Left lobe of liver (tissue), 2 donors: ENCODE measurements around the gene CSNK1D. TPM values are rescaled to one million over a fixed set of nuclear protein-coding genes. Genes with fewer than 3 reads are reported as not detected.
"Not testable (repeated sequence)": the region's sequence is repeated elsewhere in the genome, so short reads cannot be mapped to it uniquely, and the experiment has no call there.

Experiments
- ATAC-seq: fragments of 200-7000 bp; cut with Tn5 transposase; one replicate; pipeline ENCODE4 v1.9.1; 2020; ENCODE audit warnings: mild to moderate bottlenecking, moderate library complexity
- DNase-seq: peaks from one replicate; pipeline ENCODE4 v3.0.0-alpha.2; 2020; ENCODE audit warnings: low spot score
- total RNA-seq: library from RNA; stranded (reverse); gene quantifications from one replicate; pipeline ENCODE4 v1.2.1, GENCODE V29; 2021
- donor health status: DM: no; HTN: no; CAD: no; lungs with moderate emphysema.
- donor health status: DM: no; HTN: yes; CAD: no.

Gene CSNK1D
- total RNA-seq, 1 donor from 2014 or later = 49.6 TPM

DNA sequence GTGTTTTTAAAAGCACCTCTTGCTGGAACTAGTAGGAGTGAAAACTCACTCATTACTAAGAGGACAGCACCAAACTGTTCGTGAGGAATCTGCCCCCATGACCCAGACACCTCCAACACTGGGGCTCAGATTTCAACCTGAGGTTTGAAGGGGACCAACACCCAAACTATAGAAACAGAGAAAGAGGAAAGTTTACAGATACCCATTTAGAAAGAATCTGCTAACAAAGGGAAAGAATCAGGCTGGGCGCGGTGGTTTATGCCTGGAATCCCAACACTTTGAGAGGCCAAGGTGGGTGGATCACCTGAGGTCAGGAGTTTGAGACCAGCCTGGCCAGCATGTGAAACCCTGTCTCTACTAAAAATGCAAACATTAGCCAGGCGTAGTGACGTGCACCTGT, 3.4 kb upstream of the CSNK1D start:
- no peak for ATAC-seq
- no peak for DNase-seq

GRCh38 chr17:82275326-82275725, 1.8 kb upstream of the CSNK1D start:
- DNase-seq = no peak
- no peak for ATAC-seq

DNA sequence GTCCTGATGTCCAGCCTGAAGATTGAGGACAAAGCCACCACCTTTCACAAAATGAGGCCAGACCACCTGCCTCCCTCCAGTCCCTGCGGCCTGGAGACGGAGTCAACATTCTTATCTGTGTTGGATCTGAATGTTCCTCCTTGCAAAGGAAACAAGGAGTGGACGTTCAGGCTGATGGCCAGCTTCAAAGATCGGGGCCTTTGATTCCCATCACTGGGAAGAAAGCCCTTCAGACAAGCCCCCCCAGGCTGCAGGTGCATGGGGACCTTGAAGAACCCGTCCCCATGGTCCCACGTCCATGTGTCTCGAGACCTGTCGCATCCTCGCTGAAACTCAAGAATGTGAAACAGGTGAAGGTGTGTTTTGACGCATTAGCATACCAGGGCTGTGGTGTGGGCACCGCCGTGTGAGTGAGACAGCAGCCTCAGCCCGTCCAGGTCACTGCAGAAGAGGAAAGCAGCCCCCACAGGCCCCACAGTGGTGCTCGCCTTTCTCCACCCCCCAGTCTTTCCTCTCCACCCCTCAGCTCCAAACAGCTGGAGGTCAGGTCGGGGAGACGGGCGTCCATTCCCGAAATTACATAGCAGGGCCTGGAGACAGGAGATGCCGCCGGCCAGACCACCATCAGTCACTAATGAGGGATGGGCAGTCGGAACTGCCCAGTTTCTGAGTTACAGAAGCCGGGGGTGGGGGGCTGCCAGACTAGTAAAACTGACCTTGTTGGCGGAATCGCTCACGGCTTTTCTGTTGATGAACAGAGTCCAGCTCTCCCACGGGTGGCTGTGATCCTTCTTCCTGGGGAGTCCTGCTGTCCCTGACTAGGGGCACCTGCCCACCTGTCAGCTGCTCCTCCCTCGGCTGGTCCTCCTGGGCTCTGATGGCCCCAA, 877 bp upstream of the CSNK1D start:
- no peak for ATAC-seq
- DNase-seq = no peak

DNA sequence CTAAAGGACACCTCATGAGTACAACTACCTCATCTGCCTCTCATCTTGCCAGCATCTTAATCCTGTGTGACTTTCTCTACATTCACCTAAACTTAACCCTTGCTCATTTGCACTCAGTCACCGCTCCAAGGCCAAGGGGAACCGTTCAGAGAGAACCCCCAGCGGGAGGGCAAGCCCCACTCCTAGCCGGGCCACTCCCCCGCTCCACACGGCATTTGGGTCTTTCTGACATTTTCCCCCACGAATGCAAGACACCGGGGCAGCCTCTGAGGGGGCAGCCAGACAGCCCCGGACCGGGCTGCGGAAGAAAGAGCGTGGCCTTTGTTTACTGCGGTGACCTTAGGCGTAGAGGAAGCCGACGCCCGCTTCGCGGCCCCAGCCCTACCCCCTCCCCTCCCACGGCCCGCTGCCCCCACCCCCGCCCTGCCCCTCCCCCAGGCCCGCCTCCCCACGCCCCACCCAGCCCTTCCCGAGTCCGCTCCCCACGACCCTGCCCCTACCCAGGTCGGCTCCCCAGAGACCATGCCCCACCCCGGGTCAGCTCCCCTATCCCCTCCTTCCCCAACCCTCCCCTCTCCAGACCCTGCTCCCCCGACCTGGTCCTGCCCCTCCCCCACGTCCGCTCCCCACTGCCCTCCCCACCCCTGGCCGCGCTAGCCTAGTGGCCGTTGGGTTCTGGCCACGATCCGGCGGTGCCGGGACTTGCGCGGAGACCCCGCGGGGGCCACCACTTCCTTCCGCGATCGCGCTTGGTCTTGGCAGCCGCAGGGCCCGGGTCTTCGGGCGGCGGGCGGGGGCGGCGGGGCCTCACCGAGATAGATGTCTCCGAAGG, 789 bp downstream of the CSNK1D start:
- ATAC-seq (peak; percentile 38), DNase-seq (peak; percentile 65)

DNA sequence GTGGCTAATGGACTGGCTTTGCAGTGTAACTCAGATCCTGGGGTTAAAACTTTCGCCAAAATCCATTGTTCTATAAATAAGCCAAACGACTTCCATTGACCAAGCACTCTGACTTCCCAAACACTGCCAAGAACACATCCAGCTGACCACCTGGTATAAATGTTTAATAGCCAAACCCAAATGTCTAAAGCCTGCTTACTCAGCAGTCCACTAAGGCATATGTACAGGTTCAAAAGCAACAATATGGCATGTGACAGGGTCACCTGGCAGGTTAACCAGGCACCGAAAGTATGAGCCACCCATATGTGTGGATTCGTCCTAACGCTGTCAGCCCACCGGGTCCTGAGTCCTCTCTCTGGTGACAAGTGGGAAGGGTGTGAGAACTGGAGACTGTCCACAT, 2.1 kb downstream of the CSNK1D start:
- no peak for ATAC-seq
- DNase-seq = no peak

- ATAC-seq = no peak
- no peak for DNase-seq
These were observed 2.8 kb downstream of the CSNK1D start for GRCh38 chr17:82270651-82271050.

- DNase-seq = no peak
- no peak for ATAC-seq
These were observed 3.5 kb downstream of the CSNK1D start for GRCh38 chr17:82269882-82270500.

DNA sequence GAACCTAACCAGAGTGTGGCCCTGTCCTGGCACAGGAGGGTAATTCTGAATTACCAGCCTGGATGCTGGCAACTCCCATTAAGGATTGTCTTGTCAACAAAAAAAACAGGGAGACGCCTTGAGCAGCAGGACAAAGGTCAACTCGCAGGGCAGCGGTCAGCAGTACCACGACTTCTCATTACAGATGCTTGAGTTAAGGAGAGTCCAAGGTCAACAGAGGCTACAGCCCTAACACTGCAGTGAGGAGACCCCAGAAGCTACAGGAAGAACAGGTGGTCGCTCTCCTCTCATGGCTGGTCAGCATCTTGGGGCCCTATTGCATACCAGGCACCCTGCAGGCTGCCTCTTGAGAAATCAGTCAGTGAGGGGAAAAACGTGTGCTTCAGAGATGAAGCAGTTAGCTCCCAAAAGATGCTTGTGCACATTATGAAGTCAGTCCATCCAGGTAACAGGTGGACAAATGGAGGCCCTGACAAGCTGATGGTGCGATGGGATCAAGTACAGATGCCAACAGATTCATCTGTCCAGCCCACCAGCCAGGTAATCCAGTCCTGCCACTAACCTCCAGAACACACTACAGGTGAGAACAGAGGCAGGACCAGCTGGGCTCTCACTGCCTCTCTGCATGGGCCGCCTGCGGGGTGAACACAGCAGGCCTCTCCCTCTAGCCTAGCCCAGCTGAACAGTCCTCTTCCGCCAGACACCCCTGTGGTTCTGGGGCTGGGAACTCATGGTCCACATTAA, 4.2 kb downstream of the CSNK1D start:
- DNase-seq (no peak), ATAC-seq (no peak)

DNA sequence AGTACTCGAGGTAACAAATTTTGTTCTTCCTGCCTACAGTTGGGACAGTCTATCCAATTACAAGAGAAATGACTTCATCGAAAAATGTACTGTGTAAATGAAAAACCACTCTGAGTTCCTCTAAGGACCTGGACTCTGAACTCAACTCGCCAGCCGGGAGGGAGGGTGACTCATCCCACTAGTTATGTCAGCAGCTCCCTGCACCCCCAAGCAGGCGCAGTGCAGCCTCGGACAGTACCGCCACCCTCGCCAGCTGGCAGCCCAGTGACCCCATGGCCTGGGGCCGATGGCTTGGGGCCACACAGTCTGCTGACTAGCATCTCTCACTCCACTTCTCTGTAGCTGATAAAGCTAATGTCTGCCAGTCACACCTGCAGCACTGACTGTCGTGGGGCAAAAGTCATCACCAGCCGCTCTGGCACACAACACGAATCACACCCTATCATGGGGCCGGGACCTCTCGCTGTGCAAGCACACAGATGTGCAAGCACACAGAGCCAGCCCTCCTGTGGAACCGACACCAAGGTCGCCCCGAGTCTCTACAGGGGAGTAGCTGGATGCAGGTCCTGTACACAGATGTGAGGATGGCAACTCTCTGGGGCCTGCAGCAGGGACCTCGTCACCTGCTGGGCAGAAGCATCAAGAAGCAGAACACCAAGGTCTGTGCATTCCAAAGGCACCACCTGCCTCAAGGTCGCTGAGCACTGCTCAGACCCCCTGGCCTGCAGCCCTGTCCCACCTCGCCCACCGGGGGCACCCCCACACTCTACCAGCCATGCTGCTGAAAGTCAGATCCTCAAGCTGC, 5.7 kb downstream of the CSNK1D start:
- DNase-seq = peak; percentile 99

GRCh38 chr17:82266142-82266541, 7.4 kb downstream of the CSNK1D start:
- DNase-seq (no peak), ATAC-seq (no peak)

More for the DNA sequence above, 5.7 kb downstream of the CSNK1D start:
- ATAC-seq = peak; percentile 87

DNA sequence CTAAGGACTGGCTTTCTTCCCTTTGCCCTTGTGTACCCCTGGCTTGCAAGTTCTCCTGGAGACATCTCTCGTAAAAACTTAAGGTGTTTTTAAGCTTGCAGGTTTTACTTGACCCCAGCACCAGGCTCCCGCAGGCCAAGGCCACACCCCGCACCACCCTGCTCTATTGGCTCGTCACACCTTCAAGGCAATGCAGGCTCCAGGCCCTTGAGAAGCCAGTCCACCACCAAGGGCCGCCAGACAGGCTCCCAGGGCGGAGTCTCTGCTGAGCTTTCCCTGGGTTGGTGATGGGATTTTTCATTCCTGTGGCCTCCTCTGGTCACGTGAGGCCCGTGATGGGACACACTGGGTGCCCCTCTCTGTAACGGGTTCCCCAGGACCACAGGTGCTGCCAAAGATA, 9.9 kb downstream of the CSNK1D start:
- ATAC-seq = no peak
- no peak for DNase-seq

DNA sequence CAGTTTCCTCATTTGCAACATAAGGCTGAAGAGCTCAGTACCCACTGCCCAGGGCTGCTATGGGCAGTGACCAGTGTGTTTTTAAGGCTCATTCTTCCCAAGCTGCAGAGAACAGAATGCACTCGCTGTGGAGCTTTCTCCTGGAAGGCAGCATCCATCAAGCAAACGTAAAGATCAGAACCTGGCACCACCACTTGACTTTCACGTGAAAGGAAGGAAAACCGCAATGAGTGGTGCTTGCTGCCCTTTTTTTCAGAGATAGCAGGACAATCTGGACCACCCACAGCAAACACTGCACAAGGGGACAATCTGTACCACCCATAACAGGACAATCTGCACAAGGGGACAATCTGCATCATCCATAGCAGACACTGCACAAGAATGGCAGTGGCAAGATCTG, 11.2 kb downstream of the CSNK1D start:
- DNase-seq = no peak
- no peak for ATAC-seq

- not testable (repeated sequence) for ATAC-seq, DNase-seq
These were observed 13.2 kb downstream of the CSNK1D start for GRCh38 chr17:82259972-82260961.

- ATAC-seq (no peak), DNase-seq (no peak)
These were observed 14.9 kb downstream of the CSNK1D start for GRCh38 chr17:82258555-82258954.

- ATAC-seq = peak; percentile 50
- DNase-seq = no peak
These were observed 16.0 kb downstream of the CSNK1D start for GRCh38 chr17:82257473-82257872.

GRCh38 chr17:82256242-82256885, 17.1 kb downstream of the CSNK1D start:
- DNase-seq = no peak
- ATAC-seq = no peak

DNA sequence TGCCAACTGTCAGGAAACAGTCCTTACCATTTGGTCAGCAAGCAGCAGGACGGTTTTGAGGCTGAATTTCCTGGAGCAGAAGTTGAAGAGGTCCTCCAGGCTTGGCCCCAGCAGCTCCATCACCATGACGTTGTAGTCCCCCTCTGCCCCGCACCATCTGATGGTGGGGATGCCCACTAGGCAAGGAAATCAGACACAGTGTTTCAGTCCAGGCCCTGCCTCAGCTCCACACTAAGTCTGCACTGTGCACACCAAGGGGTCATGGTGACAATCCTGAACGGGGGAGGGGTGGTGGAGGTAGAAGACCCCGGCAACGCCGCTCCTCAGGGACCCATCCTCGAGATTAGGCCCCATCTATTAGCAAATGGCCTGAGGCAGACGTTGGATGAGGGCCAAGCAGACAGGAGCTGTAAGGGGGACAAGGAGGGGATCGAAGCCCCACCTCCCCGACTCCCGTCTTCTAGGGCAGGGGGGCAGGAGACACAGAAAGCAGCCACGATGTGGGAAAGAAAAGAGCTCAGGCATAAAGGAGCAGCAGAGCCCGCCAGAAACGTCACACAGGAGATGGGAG, 18.0 kb downstream of the CSNK1D start:
- ATAC-seq (no peak), DNase-seq (no peak)

GRCh38 chr17:82254746-82255145, 18.8 kb downstream of the CSNK1D start:
- not testable (repeated sequence) for ATAC-seq, DNase-seq
